PC-3 (cell line): Measurements from ENCODE around the gene CYB5D1. TPM values are rescaled to one million over a fixed set of nuclear protein-coding genes. Genes with fewer than 3 reads are reported as not detected.

Experiments used
- ATAC-seq: fragments of 200-7000 bp; cut with Tn5 transposase; 2 replicates; pipeline ENCODE4 v1.9.1; 2020; ENCODE audit warnings: mild to moderate bottlenecking, moderate library complexity
- BruUV-seq: library from RNA; stranded (reverse); fragments of 400-500 nt; replicated peaks from 2 replicates; lab custom pipeline; 2021; lab: Mats Ljungman, UMichigan
- CTCF ChIA-PET: fragments of 300-600 bp; sonication (Branson Sonifier 250); formaldehyde crosslinking; loops from one replicate; lab custom pipeline; 2022; ENCODE audit warnings: antibody characterized with exemption; lab: Charles Lee
- POLR2A ChIA-PET: fragments of 300-600 bp; sonication (Branson Sonifier 250); formaldehyde crosslinking; loops from one replicate; lab custom pipeline; 2022; ENCODE audit warnings: antibody characterized with exemption; ENCODE audit not compliant: unreplicated experiment; lab: Charles Lee
- DNase-seq: peaks from one replicate; pipeline ENCODE4 v3.0.0-alpha.2; 2015
- H2AFZ ChIP-seq: fragments of 300-600 bp; sonication (generic); 2 replicates; pipeline ENCODE4 v1.6.0; 2016; ENCODE audit warnings: antibody characterized with exemption, low read length
- H3F3A ChIP-seq: fragments of 300-600 bp; sonication (generic); one replicate; pipeline ENCODE4 v1.6.0; 2017; ENCODE audit warnings: antibody characterized with exemption, low read length, control low read depth, mild to moderate bottlenecking; ENCODE audit not compliant: unreplicated experiment
- H3K27ac ChIP-seq: fragments of 300-600 bp; sonication (generic); 2 replicates; pipeline ENCODE4 v1.5.1; 2016; ENCODE audit warnings: mild to moderate bottlenecking, low read length
- H3K27me3 ChIP-seq: fragments of 300-600 bp; sonication (generic); 2 replicates; pipeline ENCODE4 v1.6.1; 2016; ENCODE audit warnings: low read length, mixed read lengths
- H3K36me3 ChIP-seq: fragments of 300-600 bp; sonication (generic); 2 replicates; pipeline ENCODE4 v1.6.1; 2016; ENCODE audit warnings: low read depth, mixed run types, low read length, mixed read lengths
- H3K4me1 ChIP-seq: fragments of 300-600 bp; sonication (generic); 2 replicates; pipeline ENCODE4 v1.5.1; 2016; ENCODE audit warnings: low read length; ENCODE audit not compliant: insufficient read depth
- H3K4me2 ChIP-seq: fragments of 300-600 bp; sonication (generic); 2 replicates; pipeline ENCODE4 v1.6.0; 2016; ENCODE audit warnings: low read length
- H3K4me3 ChIP-seq: fragments of 300-600 bp; sonication (generic); 2 replicates; pipeline ENCODE4 v1.5.1; 2016; ENCODE audit warnings: mild to moderate bottlenecking, low read length, mixed read lengths
- H3K79me2 ChIP-seq: fragments of 300-600 bp; sonication (generic); 2 replicates; pipeline ENCODE4 v1.6.1; 2017; ENCODE audit warnings: low read length, mixed read lengths
- H3K9ac ChIP-seq: fragments of 300-600 bp; sonication (generic); 2 replicates; pipeline ENCODE4 v1.6.0; 2016; ENCODE audit warnings: mild to moderate bottlenecking, low read length
- H3K9me2 ChIP-seq: fragments of 300-600 bp; sonication (generic); replicated peaks from 2 replicates; pipeline ENCODE4 v1.6.1; 2016; ENCODE audit warnings: mixed run types, low read length, mixed read lengths
- H3K9me3 ChIP-seq: fragments of 300-600 bp; sonication (generic); 2 replicates; pipeline ENCODE4 v1.6.1; 2016; ENCODE audit warnings: low read length, mixed read lengths
- H4K20me1 ChIP-seq: fragments of 300-600 bp; sonication (generic); 2 replicates; pipeline ENCODE4 v1.6.1; 2016; ENCODE audit warnings: low read length, mixed read lengths
- EZH2 ChIP-seq: fragments of 300-600 bp; sonication (generic); IDR thresholded peaks from one replicate; pipeline ENCODE4 v1.6.1; 2017; ENCODE audit warnings: antibody characterized with exemption, mild to moderate bottlenecking, low read length; ENCODE audit not compliant: unreplicated experiment
- EZH2phosphoT487 ChIP-seq: fragments of 300-600 bp; sonication (generic); IDR thresholded peaks from 2 replicates; pipeline ENCODE4 v1.6.1; 2018; ENCODE audit warnings: mild to moderate bottlenecking, antibody characterized with exemption, low read length, borderline replicate concordance
- intact Hi-C: fragments of 100-400 bp; cut with micrococcal nuclease; formaldehyde crosslinking; loops from 2 replicates; pipeline ENCODE4 v1.9.0; 2023
- total RNA-seq: library from RNA; depleted of rRNA; stranded (reverse); fragments of >200 nt; gene quantifications from 2 replicates; pipeline ENCODE4 v1.2.3, GENCODE V29; 2014
- TF ChIP-seq, protein P1 (sequence below): fragments of 300-600 bp; sonication (generic); conservative IDR thresholded peaks from 2 replicates; pipeline ENCODE4 v1.5.1; 2017; ENCODE audit warnings: antibody characterized with exemption, low read depth, mild to moderate bottlenecking, low read length

Gene CYB5D1
- total RNA-seq, 1 experiment from 2014 or later, result 23.1 TPM

DNA sequence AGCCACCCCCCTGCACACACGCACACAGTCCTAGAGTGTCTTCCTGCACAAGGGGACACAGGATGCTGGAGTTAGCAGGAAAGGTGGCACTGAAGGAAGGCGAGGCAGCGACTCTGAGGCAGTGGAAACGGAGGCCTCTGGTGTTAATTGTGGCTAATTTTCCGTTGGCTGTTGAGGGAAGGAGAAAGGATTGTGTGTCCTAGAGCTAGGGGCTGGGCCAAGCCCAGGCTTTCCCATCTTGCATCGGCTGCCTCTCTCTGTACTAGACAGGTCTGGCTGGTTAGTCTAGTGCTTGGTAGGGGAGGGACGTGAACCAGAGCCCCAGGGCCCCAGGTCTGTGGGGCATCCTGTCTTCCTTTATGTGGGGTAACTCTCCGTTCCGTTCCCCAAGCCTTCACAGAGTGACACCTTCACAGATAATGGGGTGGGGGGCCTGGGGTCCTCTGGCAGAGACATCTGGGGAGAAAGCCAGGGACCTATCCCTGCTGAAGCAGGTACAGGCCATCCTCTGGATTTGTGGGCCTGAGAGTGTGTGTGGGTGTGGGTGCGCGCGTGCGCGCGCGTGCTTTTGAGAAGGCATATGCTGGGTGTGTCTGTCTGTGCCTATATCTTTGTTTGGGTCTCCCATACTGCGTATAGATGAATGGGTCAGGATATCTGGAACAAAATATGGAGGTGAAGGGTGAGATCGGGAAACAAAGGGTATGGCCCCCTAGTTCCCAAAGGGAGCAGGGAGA, 30.5 kb downstream of the CYB5D1 start, which contains the start of gene CHD3:
TSS of gene CHD3 (plus strand) at position 606 of the 737 bp plus-strand sequence. CDS start 212 bp downstream, outside the sequence.
- H3K4me1 ChIP-seq, result peaks cover 28% of the 10 kb centered on the region
- ChIA-PET POLR2A (no interaction called here), CTCF (no interaction called here)
- peak; percentile 33 for ATAC-seq
- H3F3A ChIP-seq, result peaks cover 11% of the 10 kb centered on the region
- BruUV-seq, result no TSS peak
- no peaks in the 10 kb centered on the region for H3K27me3 ChIP-seq
- H4K20me1 ChIP-seq, result no peaks in the 10 kb centered on the region
- DNase-seq, result peak; percentile 71
- peak within 1 kb of the TSS; percentile 66 for H2AFZ ChIP-seq
- no peak for TF ChIP-seq EZH2phosphoT487
- TF ChIP-seq, protein P1, sequence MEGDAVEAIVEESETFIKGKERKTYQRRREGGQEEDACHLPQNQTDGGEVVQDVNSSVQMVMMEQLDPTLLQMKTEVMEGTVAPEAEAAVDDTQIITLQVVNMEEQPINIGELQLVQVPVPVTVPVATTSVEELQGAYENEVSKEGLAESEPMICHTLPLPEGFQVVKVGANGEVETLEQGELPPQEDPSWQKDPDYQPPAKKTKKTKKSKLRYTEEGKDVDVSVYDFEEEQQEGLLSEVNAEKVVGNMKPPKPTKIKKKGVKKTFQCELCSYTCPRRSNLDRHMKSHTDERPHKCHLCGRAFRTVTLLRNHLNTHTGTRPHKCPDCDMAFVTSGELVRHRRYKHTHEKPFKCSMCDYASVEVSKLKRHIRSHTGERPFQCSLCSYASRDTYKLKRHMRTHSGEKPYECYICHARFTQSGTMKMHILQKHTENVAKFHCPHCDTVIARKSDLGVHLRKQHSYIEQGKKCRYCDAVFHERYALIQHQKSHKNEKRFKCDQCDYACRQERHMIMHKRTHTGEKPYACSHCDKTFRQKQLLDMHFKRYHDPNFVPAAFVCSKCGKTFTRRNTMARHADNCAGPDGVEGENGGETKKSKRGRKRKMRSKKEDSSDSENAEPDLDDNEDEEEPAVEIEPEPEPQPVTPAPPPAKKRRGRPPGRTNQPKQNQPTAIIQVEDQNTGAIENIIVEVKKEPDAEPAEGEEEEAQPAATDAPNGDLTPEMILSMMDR, result no peak
- no peak for TF ChIP-seq EZH2
- H3K9ac ChIP-seq, result peak within 1 kb of the TSS; percentile 87
- intact Hi-C loops, result no loop called here
- peak within 1 kb of the TSS; percentile 94 for H3K4me3 ChIP-seq
- peak within 1 kb of the TSS; percentile 95 for H3K4me2 ChIP-seq
- peaks cover 10% of the 10 kb centered on the region; the same call in 1 of the 2 replicates for H3K36me3 ChIP-seq
- H3K9me2 ChIP-seq, result no peaks in the 10 kb centered on the region
- H3K9me3 ChIP-seq, result no peaks in the 10 kb centered on the region
- peaks cover 39% of the 10 kb centered on the region for H3K79me2 ChIP-seq
- H3K27ac ChIP-seq, result peak within 1 kb of the TSS; percentile 96

DNA sequence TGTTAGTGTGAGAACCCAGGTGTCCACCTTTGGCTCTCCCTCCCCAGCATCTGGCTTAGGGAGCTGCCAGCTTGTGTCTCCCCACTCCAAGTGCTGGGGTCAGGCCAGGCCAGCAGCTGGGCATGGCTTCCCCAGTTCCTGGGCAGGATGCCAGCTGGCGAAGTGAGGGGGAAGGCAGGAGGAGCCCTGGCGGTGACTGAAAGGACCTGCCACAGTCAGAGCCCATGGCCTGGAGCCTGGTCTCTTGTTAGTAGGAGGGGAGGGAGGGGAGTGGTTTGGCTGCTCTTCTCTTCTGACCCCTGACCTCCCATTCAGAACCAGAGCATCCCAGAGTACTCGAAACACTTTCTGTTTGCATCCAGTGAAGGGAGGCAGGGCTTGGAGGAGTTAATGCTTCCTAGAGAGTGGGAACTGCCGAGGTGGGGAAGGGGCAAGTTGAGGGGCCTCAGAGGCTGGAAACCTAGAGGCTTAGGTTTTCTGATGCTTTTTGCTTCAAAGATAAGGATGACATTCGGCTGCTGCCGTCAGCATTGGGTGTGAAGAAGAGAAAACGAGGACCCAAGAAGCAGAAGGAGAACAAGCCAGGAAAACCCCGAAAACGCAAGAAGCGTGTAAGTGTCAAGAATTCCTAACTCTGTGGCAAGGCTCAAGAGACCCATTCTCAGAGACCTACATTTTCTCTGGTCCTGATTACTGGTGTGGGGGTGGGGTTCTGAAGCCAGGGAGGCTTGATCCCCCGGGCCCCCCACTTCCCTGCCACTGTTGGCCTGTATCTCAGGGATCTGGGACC, 31.6 kb downstream of the CYB5D1 start:
- peak; percentile 9; the same call in 1 of the 2 replicates for ATAC-seq
- intact Hi-C loops, result no loop called here
- Histone ChIP-seq H3K4me2 (peak overlapping the region; percentile 95), H3K9ac (peak overlapping the region; percentile 87), H3F3A (peaks cover 11% of the 10 kb centered on the region), H3K36me3 (peaks cover 10% of the 10 kb centered on the region; the same call in 1 of the 2 replicates), H4K20me1 (no peaks in the 10 kb centered on the region), H3K79me2 (peaks cover 39% of the 10 kb centered on the region), H3K4me3 (peak overlapping the region; percentile 94; the same call in 1 of the 2 replicates), H3K9me2 (no peaks in the 10 kb centered on the region), H3K4me1 (peaks cover 21% of the 10 kb centered on the region), H2AFZ (no peak overlapping the region), H3K9me3 (no peaks in the 10 kb centered on the region), H3K27ac (peak overlapping the region; percentile 96), H3K27me3 (no peaks in the 10 kb centered on the region)
- ChIA-PET POLR2A (no interaction called here), CTCF (no interaction called here)
- peak; percentile 84 for DNase-seq
- TF ChIP-seq, protein P1, result no peak; the same call in 1 of the 2 replicates
- no peak for TF ChIP-seq EZH2phosphoT487
- TF ChIP-seq EZH2, result no peak
- BruUV-seq, result no TSS peak
